ENCODE measurements around the gene CYB5R4. TPM values are rescaled to one million over a fixed set of nuclear protein-coding genes. Genes with fewer than 3 reads are reported as not detected.

The CYB5R4 gene
- total and polyA plus RNA-seq, 2 of the 13 experiments (the other 11 are each of a cell fraction or from before 2014, with no cell fraction given), result 5.3 to 26.1 TPM

- intact Hi-C loops (cut with micrococcal nuclease; ENCODE audit: unreplicated experiment), result no loop called here
These were observed 61.8 kb downstream of the CYB5R4 start for GRCh38 chr6:83921315-83921714.

More at GRCh38 chr6:83921315-83921714, 61.8 kb downstream of the CYB5R4 start:
- ATAC-seq (no peak), FAIRE-seq (no peak), DNase-seq (ENCODE audit: low spot score) (no peak)
- Histone ChIP-seq H2AFZ (ENCODE audit: low read length) (no peak overlapping the region), H3K9me3 (ENCODE audit: low read length) (no peaks in the 10 kb centered on the region), H3K79me2 (ENCODE audit: insufficient read depth, low read length) (no peaks in the 10 kb centered on the region), H3K9ac (ENCODE audit: insufficient read depth, low read depth, low read length) (no peak overlapping the region), H3K27me3 (ENCODE audit: control insufficient read depth in 1 of 2, insufficient read depth in 2 of 2, low read length in 2 of 2) (no peaks in the 10 kb centered on the region), H3K4me2 (ENCODE audit: low read depth, low read length) (no peak overlapping the region), H3K4me3 (replicated peaks in 1 of 3; ENCODE audit: insufficient read depth in 1 of 3, low read depth in 2 of 3, low read length in 3 of 3) (no peak overlapping the region), H3K4me1 (ENCODE audit: insufficient read depth, low read length) (no peaks in the 10 kb centered on the region), H3K36me3 (replicated peaks in 1 of 2; ENCODE audit: control insufficient read depth in 1 of 2, insufficient read depth in 2 of 2, low read length in 2 of 2) (no peaks in the 10 kb centered on the region), H4K20me1 (ENCODE audit: insufficient read depth, low read length) (no peaks in the 10 kb centered on the region), H3K27ac (ENCODE audit: extremely low read length, insufficient read depth, low read length) (no peak overlapping the region)
- BruUV-seq (replicated peaks), result no TSS peak
- TF ChIP-seq ZNF839 (CRISPR knock-in tag; IDR thresholded peaks at IDR 0.05; ENCODE audit: borderline replicate concordance) (no peak), ZFP62 (CRISPR knock-in tag; IDR thresholded peaks at IDR 0.05) (no peak), ZBTB46 (CRISPR knock-in tag; IDR thresholded peaks at IDR 0.05; ENCODE audit: borderline replicate concordance) (no peak), ZNF101 (CRISPR knock-in tag; IDR thresholded peaks at IDR 0.05; ENCODE audit: borderline replicate concordance, low read depth) (no peak), ZBTB7A (CRISPR knock-in tag; IDR thresholded peaks at IDR 0.05) (no peak), POGZ (CRISPR knock-in tag; IDR thresholded peaks at IDR 0.05) (no peak), ZFX (CRISPR knock-in tag; IDR thresholded peaks at IDR 0.05; ENCODE audit: low read depth) (no peak), CBFB (CRISPR knock-in tag; IDR thresholded peaks at IDR 0.05) (no peak), KIAA2018 (CRISPR knock-in tag; IDR thresholded peaks at IDR 0.05; ENCODE audit: borderline replicate concordance) (no peak), DDIT3 (CRISPR knock-in tag; IDR thresholded peaks at IDR 0.05) (no peak)
- ChIA-PET CTCF (ENCODE audit: low intra/inter-chr PET ratio, low total read pairs) (no interaction called here), POLR2A (no interaction called here)
- over 99% methylated on average over 5 of the region's 5 CpGs for WGBS (ENCODE audit: low lambda C conversion rate)
- in situ Hi-C loops (cut with HindIII; ENCODE audit: extremely low pct_ligation_motif_present, low pct_unique_long_range_greater_than_20kb), result no loop called here

All from HepG2 (cell line).